NCI-H345 treated with DMSO at 0.1 percent for 48 hours (cell line): ENCODE data around the gene FBXW2.

Experiments
- DNase-seq: peaks from one replicate; lab custom pipeline; 2025; ENCODE audit not compliant: unreplicated experiment; lab: John Stamatoyannopoulos, UW

Gene FBXW2

GRCh38 chr9:120780367-120780766 is 12.8 kb downstream of the FBXW2 start:
- no peak for DNase-seq

GRCh38 chr9:120779227-120779626 is 14.0 kb downstream of the FBXW2 start:
- DNase-seq, result no peak

- no peak for DNase-seq
These were observed 14.5 kb downstream of the FBXW2 start for GRCh38 chr9:120778758-120779157.

GRCh38 chr9:120777229-120777628 is 16.0 kb downstream of the FBXW2 start:
- DNase-seq, result no peak

GRCh38 chr9:120776788-120777187 is 16.4 kb downstream of the FBXW2 start:
- DNase-seq, result no peak

GRCh38 chr9:120775859-120776258 is 17.4 kb downstream of the FBXW2 start:
- no peak for DNase-seq

- DNase-seq, result no peak
These were observed 18.5 kb downstream of the FBXW2 start for GRCh38 chr9:120774719-120775118.

GRCh38 chr9:120773256-120773655 is 20.0 kb downstream of the FBXW2 start:
- no peak for DNase-seq

- no peak for DNase-seq
These were observed 22.3 kb downstream of the FBXW2 start for GRCh38 chr9:120770931-120771330.

GRCh38 chr9:120768886-120769285 is 24.3 kb downstream of the FBXW2 start:
- no peak for DNase-seq

- no peak for DNase-seq
These were observed 25.0 kb downstream of the FBXW2 start for GRCh38 chr9:120768247-120768646.

GRCh38 chr9:120767451-120767850 is 25.8 kb downstream of the FBXW2 start:
- no peak for DNase-seq

- no peak for DNase-seq
These were observed 27.2 kb downstream of the FBXW2 start for GRCh38 chr9:120765910-120766425.

GRCh38 chr9:120764476-120764875 is 28.7 kb downstream of the FBXW2 start:
- DNase-seq, result no peak

GRCh38 chr9:120761006-120761405 is 32.2 kb downstream of the FBXW2 start:
- no peak for DNase-seq

- no peak for DNase-seq
These were observed 33.3 kb downstream of the FBXW2 start for GRCh38 chr9:120759755-120760400.

- DNase-seq, result no peak
These were observed 34.7 kb downstream of the FBXW2 start for GRCh38 chr9:120758544-120758943.

GRCh38 chr9:120757026-120757913 is 35.9 kb downstream of the FBXW2 start:
- no peak for DNase-seq

- DNase-seq, result no peak
These were observed 36.7 kb downstream of the FBXW2 start for GRCh38 chr9:120756531-120756930.

- peak; percentile 14 for DNase-seq
These were observed 37.3 kb downstream of the FBXW2 start for GRCh38 chr9:120755810-120756434.

GRCh38 chr9:120755044-120755443 is 38.2 kb downstream of the FBXW2 start:
- DNase-seq, result no peak

GRCh38 chr9:120750421-120750820 is 42.8 kb downstream of the FBXW2 start:
- DNase-seq, result no peak
